Amniotic stem cell (primary cell): ENCODE measurements around the gene NLGN3.
"Not testable (repeated sequence)": the region's sequence is repeated elsewhere in the genome, so short reads cannot be mapped to it uniquely, and the experiment has no call there.

ENCODE experiments used
- DNase-seq: peaks from one replicate; lab custom pipeline; 2025; lab: John Stamatoyannopoulos, UW

NLGN3 gene

GRCh38 chrX:71170660-71171059, 26.0 kb downstream of the NLGN3 start:
- no peak for DNase-seq

DNA sequence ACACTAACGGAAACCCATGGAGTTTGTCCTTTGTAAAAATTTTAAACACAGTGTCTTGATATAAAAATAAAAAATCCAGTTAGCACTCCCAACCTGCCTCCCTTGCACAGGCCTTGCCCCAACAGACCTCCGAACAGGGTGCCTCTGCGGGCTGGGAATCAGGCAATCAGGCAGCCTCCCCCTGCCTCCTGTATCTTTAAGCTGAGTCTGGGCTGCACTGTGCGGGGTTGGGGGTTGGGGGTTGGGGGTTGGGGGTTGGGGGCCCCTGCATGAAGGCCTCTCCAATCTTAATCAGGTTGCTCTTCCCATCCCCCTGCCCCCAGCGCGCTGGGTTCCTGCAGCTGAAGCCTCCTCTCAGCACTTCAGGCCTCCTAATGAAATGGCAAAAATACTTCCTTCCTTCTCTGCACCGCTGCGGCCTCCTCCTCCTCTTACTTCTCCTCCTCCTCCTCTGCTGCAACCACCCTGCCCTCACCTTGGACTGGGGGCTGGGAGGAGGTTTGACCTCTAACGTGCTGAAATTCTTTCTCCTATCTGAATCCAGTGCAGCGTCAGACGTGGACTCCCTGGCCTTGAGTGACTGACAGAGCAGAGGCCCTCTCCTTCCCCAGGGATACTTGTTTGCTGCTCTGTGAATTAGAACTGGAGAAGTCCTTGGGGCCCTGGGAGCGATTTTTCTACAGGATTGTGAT, 26.6 kb downstream of the NLGN3 start:
- DNase-seq = no peak

DNA sequence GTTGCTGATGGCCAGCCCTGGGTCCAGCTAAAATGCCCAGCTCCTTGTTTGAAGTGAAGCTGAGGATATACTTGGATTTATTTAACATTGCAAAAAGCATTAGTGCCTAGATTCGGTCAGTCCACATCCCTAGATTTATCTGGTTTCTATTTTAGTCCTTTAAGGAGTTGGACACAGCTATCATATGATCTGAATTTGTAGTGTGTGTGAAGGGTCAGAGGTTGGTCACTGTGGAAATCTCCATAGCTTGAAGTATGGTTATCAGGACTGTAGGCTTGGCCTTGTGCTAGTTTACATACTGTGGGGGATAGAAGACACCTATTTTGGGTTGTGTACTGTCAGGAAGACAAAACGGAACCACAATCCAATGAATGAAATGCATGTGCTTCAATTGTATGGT, 28.8 kb downstream of the NLGN3 start:
- no peak for DNase-seq

GRCh38 chrX:71174795-71175194, 30.2 kb downstream of the NLGN3 start:
- DNase-seq = no peak

GRCh38 chrX:71175531-71175930, 30.9 kb downstream of the NLGN3 start:
- DNase-seq = no peak

- no peak for DNase-seq
Measured at GRCh38 chrX:71177327-71177726, 32.7 kb downstream of the NLGN3 start.

DNA sequence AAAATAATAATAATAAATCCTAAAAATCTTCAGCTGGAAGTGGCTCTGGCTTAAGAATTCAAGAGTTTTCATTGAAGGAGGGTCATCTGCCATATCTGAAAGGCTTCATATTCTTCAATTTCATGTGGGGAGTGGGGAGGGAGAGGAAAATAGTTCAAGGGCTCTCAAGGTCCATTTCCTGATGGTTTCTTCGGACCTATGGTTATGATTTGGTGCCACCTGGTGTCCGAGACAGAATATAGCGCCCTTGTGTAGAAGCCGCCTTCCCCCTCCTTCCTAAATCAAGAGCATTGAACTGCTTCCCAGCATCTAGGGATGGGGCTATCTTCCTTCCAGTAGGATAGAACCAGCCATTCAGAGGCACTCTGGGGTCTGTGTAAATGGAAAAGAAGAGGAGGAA, 34.3 kb downstream of the NLGN3 start:
- peak; percentile 8 for DNase-seq

DNA sequence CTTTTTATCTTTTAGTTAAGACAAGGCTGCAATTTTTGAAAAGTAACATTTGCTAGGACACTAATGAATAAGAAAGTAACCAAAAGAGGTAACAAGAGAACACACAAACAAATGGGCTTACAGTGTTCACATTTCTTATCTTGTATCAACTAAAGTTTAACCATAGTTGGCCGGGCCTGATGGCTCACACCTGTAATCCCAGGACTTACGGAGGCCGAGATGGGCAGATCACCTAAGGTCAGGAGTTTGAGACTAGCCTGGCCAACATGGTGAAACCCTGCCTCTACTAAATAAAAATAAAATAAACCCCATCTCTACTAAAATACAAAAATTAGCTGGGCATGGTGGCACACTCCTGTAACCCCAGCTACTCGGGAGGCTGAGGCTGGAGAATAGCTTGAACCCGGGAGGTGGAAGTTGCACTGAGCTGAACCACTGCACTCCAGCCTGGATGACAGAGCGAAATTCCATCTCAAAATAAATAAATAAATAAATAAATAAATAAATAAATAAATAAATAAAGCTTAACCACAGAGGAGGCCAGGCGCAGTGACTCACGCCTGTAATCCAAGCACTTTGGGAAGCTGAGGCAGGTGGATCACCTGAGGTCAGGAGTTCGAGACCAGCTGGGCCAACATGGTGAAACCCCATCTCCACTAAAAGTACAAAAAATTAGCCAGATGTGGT, 36.1 kb downstream of the NLGN3 start:
- DNase-seq = not testable (repeated sequence)

- DNase-seq = no peak
Measured at GRCh38 chrX:71181558-71181909, 36.9 kb downstream of the NLGN3 start.

DNA sequence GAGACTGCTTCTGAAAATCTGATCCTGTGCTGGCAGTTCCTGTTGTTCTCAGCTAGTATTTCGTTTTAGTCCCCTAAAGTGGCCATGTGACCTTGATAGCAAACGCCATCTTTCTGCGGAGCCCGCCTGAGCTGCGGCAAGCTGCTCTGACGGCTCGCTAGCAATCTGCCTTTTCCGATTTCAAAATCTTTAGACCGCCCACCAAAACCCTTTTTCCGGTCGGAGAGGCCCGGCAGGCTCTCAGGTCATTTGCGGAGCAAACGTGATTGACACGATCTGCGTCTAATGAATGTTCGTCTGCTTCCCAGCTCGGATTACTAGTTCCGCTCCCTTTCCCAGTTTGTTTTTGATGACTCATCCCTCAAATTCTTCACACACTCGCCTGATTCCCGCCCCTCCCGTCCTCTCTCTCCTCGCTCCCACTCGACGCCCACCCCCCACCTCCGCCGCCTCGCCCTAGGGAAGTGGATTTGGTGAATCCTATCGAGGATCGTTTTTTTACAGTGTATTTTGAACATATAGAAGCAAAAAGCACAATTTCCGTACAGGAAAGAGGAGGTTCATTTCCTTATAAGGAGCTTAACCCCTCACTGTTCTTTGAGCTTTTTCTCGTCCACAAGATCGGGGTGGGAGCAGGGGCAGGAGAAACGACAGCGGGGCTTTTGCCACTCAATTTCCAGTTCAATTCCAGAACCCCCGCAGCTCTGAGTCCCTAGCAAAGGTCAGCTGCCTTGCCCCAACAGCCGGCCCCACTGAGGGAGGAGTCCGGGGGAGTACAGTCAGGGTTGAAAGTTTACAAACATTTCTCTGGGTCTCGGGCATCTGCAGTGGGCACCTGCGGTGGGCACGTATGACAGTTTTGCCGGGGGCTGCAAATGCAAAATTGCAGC, 37.5 kb downstream of the NLGN3 start:
- DNase-seq = peak; percentile 82

GRCh38 chrX:71182871-71183270, 38.2 kb downstream of the NLGN3 start:
- DNase-seq = no peak

- DNase-seq = no peak
Measured at GRCh38 chrX:71183341-71183740, 38.7 kb downstream of the NLGN3 start.

- no peak for DNase-seq
Measured at GRCh38 chrX:71184092-71184491, 39.5 kb downstream of the NLGN3 start.

DNA sequence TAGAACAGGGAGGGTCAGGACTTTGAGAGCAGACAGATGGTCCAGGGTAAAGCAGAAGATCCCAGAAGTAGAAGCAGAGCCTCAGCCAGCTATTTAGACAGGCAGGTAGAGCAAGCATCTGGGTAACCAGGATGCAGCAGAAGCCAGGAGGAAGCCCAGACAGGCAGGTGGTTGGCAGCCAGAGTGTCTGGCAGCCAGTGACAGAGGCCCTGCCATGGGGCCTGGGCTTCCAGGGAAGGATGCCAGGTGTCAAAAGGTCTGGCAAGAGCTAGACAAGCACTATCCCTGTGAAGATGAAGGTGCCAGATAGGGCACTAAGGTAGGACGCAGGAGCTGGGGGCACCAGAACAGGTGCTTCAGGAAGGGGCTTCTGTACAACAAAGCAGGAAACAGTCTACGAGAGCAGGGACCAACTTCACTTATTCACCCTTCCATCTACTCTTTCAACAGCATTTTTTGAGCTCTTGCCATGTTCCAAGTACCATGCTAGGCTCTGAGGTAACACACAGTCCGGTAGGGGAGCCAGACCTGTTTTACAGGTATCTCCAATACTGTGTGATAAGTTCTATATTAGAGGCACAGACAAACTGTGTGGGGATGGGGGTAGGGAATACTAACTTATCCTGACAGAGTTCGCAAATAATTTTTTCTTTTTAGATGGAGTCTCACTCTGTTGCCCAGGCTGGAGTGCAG, 40.3 kb downstream of the NLGN3 start:
- no peak for DNase-seq

GRCh38 chrX:71191248-71191647, 46.6 kb downstream of the NLGN3 start:
- no peak for DNase-seq

- no peak for DNase-seq
Measured at GRCh38 chrX:71195964-71196649, 51.5 kb downstream of the NLGN3 start.

GRCh38 chrX:71198066-71198465, 53.4 kb downstream of the NLGN3 start:
- DNase-seq = no peak

- no peak for DNase-seq
Measured at GRCh38 chrX:71199252-71200008, 54.8 kb downstream of the NLGN3 start.

- no peak for DNase-seq
Measured at GRCh38 chrX:71210816-71211215, 66.2 kb downstream of the NLGN3 start.

- no peak for DNase-seq
Measured at GRCh38 chrX:71212536-71212935, 67.9 kb downstream of the NLGN3 start.

DNA sequence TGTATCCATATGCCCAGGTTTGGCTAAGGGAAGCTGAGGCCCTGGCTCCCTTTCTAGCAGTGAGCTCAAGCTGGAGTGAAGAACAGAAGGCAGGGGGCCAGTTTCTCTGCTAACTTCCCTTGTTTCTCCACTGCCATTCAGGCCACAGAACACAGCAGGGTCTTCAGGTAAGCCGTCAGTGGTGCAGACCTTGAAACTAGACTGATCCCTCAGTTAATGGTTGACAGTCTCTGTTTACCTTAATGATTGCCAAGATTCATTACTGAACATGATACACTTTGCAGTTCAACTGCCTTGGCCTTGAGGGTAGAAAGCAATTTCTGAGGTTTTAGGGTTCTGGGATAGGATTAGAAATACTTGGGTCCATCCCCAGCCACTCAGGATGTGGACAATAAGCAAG, 69.5 kb downstream of the NLGN3 start:
- no peak for DNase-seq
